ENCODE results near the gene PIK3R5.

The PIK3R5 gene

DNA sequence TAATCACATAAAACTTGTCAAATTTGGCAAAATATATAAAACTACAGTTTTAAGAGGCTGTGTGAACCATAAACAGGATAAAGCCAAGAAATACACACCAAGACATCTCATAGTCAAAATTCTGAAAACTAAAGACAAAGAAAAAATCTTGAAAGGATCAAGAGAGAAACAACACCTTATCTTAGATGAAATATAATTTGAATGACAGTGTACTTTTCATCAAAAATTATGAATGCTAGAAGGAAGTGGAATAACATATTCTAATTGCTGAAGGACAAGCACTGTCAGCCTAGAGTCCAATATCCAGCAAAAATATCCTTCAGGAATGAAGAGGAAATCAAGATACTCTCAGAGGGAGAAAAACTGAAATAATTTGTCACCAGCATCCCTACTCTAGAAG, 37.2 kb downstream of the PIK3R5 start:
- no peak for DNase-seq (ENCODE audit: extremely low read depth in 1 of 2, low read depth in 1 of 2)

DNA sequence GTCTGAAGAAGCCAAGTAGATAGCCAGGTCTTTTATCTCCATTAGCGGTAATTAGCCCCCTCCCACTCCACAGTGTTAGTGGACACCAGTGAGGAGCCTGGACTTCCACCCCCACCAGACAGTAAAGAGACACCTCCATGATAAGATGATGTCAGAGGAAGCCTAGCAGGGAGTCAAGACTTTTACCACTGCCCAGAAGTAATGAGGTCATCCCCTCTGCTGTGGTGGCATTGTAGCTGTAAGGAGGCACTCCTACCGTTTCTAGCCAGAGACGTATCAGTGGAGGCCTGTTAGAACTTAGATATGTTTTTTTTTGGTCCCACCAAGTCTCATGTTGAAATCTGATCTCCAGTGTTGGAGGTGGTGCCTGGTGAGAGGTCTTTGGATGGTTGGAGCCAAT, 38.1 kb downstream of the PIK3R5 start:
- DNase-seq (ENCODE audit: extremely low read depth in 1 of 2, low read depth in 1 of 2) = no peak

DNA sequence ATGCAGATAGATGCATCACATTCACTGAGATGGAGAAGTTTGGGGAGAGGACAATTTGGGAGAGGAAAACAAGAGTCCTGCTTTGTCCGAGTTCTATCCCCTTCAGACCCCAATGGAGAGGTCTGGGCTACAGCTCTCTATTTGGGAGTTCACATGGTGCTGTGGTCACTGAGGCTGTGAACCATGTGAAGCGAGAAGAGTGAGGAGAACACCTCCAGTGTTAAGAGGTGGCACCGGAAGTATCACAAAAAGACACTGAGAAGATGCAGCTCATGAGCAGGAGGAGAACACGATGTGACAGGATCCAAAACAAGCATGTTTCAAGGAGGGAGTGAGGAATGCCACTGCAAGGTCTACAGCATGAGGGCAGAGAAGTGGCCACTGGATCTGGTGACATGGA, 39.7 kb downstream of the PIK3R5 start:
- no peak for DNase-seq (ENCODE audit: extremely low read depth in 1 of 2, low read depth in 1 of 2)

DNA sequence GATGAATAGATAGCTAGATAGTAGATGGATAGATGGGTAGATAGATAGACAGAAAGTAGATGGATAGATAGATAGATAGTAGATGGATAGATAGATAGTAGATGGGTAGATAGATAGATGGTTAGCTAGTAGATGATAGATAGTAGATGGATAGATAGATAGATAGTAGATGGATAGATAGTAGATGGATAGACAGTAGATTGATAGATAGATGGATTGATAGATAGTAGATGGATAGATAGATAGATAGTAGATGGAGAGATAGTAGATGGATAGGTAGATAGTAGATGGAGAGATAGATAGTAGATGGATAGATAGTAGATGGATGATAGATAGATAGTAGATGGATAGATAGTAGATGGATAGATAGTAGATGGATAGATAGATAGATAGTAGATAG, 40.4 kb downstream of the PIK3R5 start:
- no peak for DNase-seq (ENCODE audit: extremely low read depth in 1 of 2, low read depth in 1 of 2)

DNA sequence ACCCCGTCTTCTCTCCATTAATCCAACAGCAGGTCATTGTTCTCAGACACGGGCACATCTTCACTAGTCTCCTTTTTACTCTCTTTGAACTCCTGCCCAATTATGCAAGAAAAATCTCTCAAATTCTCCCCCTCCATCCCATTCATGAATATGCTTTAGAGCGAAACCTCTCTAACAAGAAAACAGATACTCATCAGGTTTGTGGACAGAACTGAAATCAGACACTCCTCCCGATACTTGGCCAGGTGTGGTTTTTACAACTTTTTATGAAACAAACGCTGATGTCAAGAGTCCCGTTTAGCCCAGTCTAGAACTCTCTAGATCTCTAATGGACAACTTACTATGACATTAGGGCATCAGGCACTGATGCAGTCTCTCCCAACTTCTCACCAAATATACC, 40.9 kb downstream of the PIK3R5 start:
- DNase-seq (ENCODE audit: extremely low read depth in 1 of 2, low read depth in 1 of 2) = no peak

DNA sequence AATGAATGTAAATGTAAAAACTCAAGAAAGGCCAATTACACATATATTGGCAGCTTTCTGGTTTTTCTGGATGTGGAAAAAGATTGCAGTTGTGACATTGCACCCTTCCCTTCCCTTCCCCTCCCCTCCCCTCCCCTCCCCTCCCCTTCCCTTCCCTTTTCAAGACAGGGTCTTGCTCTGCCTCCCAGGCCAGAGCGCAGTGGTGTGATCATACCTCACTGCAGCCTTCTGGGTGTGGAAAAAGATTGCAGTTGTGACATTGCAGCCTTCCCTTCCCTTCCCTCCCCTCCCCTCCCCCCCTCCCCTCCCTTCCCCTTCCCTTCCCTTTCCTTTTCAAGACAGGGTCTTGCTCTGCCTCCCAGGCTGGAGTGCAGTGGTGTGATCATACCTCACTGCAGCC, 41.7 kb downstream of the PIK3R5 start:
- no peak for DNase-seq (ENCODE audit: extremely low read depth in 1 of 2, low read depth in 1 of 2)

DNA sequence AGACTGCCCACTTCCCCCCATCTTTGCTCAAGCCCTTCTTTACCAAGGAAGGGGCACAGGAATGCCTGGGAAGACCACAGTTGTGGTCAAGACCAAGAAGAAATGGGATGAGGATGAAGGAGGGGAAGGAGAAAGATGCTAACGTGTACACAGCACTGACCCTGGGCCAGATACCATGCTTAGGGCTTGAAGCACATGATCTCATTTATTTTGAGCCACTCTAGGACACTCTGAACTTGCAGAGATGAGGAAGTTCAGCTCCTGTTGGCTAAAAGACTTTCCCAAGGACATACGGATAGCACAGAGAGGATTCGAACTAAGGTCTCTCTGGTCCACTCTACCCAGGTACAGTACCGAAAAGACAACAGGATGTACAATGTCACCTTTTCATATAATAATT, 42.6 kb downstream of the PIK3R5 start:
- DNase-seq (ENCODE audit: extremely low read depth in 1 of 2, low read depth in 1 of 2) = no peak

DNA sequence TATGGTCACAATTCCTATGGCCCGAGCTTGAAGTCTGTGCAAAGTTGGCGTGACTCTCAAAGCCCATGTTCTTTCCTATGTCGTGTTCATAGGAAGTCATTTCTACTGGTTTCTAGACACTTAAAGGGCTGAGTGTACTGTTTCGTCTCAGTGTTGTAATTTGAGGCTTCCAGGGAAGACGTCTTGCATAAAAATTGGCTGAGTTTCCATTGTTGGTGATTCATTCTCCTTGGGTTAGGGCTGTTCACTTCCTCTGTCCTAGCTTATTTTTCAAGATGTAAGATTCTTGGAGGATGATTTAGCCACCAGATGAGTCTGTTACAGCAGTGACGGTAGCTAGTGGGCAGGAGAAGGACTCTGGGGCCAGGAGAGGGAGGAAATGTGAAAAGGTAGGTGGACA, 43.1 kb downstream of the PIK3R5 start:
- no peak for DNase-seq (ENCODE audit: extremely low read depth in 1 of 2, low read depth in 1 of 2)

DNA sequence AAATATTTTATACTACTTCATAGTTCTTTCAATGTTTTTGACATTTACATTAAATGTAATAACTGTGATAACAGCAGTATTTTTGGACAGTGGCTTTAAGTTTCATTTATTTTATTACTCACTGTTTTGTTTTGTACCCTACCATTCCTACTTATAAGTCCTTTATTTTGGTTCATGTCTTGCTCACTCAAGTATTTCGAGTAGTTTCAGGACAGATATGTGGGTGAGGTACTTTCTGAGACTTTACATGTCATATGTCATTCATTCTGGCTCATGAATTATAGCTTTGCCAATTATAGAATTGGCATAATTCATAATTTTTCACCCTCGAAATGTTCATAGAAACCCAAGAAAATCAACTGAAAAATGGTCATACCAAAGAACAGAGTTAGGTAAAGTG, 44.4 kb downstream of the PIK3R5 start:
- DNase-seq (ENCODE audit: extremely low read depth in 1 of 2, low read depth in 1 of 2) = no peak

DNA sequence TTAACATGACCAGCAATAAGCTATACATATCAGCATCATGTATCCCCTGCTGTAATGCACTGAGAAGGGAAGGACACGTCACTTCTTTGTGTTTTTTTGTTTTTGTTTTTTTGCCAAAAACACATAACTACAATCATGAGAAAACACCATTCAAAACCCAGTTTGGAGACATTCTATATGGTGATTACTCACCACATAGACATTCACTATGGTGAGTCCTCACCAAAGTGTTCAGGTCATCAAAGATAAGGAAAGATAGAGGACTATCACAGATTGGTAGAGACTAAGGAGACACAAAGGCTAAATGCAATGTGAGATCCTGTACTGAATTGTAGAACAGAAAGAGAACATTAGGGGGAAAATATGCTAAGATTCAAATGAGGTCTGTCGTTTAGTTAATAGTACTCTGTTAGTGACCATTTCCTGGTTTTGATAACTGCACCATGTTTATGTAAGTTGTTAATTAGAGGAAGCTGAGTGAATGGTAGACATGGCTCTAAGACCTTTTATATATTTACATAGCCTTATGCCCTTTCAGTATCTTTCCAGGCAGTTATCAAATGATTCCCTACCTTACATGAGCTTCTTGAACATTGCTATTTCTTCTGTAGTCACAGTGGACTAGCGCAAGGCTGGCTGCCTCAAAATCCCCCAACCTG, 46.6 kb downstream of the PIK3R5 start:
- DNase-seq (ENCODE audit: extremely low read depth in 1 of 2, low read depth in 1 of 2) = no peak

DNA sequence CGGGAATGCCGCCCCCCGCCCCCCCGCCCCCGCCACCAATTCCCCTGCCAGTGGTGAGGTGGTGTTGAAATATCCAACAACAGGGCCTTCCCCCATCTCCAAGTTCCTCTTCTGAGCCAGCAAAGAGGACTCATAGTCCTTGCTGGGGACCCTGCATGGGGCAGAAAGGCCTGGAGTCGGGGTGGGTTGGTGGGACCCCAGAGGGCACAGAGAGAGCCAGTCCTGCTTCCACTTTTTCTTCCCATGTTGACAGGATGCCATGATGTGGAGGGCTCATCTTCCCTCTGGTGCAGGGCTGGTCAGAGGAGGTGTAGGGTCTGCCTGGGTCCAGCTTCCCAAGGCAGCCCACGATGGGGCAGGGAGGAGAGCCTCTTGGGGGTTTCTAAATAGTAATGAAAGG, 49.0 kb downstream of the PIK3R5 start:
- no peak for DNase-seq (ENCODE audit: extremely low read depth in 1 of 2, low read depth in 1 of 2)

DNA sequence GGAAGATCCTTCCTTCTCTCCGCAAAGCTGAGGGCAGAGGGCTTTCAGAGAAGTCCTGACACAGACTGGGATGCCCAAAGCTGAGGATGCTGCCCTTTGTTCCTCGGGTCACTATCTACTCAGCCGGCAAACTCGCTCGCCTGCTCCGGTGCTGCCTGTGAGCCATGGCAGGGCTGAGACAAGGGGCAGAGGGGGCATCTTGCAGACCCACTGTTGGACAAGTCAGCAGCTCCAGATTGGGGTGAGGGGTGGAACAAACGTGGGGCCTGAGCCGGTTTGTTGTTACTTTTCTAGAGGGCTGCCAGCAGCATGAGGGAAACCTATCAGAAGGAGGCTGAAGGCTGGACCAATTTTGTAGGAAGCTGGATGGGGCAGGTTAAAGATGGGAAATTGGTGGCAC, 51.0 kb downstream of the PIK3R5 start:
- DNase-seq (ENCODE audit: extremely low read depth in 1 of 2, low read depth in 1 of 2) = no peak

DNA sequence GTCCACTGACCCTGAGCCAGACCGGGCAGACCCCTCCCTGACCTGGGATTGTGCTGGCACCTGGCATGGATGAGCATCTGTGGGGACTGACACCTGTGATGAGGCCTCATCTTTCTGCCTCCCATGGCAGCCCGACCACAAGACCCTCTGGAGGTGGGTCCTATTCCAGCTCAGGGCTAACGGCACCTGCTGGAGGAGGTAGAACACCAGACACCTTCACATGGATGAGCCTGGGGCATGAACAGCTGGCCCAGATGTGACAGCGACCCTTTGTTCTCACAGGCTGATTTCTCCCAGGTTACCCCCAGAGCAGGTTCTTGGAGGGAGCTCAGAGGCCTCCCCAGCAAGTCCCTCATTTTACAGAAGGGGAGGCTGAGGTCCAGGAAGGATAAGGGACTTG, 51.6 kb downstream of the PIK3R5 start:
- no peak for DNase-seq (ENCODE audit: extremely low read depth in 1 of 2, low read depth in 1 of 2)

DNA sequence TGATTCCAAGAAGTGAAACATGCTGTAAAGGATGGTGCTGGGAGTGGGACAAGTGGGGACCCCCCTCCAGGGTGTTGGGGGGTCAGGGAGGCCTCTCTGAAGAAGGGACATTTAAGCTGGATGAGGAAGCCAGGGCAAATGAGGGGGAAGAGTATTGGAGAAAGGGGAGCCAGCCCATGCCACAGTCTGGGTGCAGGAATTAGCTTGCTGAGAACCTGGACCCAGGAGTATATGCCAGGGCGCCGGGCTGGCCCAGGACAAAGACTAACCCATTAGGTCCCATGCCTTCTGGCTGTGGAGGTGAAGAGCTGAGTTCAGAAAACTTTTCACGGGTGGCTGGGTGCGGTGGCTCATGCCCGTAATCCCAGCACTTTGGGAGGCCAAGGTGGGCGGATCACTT, 52.4 kb downstream of the PIK3R5 start:
- no peak for DNase-seq (ENCODE audit: extremely low read depth in 1 of 2, low read depth in 1 of 2)

DNA sequence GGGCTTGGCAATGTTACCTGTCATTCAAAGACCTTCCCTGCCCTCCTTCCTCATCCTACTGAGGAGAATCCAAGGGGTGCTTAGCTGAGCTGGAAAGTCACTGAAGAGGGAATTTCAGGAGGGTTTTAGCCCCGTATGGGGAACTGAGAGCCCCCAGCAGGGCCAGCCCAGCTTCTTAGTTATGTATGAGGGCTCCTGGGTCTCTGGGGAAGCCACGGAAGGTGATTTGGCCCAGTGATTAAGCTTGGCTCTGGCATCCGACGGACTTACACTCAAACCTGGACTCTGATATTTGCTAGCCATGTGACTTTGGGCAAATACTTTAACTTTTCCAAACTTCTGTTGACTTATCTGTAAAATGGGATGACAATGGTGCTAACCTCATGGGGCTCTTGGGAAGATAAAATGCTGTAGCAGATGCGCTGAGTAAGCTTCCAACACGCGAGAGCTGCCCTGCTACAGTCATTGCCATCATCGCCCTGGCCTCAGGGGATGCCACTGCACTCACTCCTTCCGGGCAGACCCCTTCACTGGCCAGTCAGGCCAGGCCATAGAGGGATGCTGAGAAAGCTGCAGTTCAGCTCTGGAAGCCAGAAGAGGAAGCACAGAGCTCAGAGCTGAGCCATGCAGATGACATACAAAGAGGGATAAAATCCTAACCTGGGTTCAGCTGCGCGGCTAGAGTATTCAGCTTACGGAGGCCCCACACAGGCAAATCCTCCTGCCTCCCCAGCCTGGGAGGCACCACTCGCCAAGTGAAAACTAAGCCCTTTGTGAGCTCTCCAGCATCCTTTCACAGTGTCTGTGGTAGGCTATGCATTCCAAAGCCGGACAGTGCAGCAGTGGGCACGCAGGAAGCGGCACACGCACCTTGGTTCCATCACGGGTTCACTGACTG, 53.2 kb downstream of the PIK3R5 start:
- no peak for DNase-seq (ENCODE audit: extremely low read depth in 1 of 2, low read depth in 1 of 2)

DNA sequence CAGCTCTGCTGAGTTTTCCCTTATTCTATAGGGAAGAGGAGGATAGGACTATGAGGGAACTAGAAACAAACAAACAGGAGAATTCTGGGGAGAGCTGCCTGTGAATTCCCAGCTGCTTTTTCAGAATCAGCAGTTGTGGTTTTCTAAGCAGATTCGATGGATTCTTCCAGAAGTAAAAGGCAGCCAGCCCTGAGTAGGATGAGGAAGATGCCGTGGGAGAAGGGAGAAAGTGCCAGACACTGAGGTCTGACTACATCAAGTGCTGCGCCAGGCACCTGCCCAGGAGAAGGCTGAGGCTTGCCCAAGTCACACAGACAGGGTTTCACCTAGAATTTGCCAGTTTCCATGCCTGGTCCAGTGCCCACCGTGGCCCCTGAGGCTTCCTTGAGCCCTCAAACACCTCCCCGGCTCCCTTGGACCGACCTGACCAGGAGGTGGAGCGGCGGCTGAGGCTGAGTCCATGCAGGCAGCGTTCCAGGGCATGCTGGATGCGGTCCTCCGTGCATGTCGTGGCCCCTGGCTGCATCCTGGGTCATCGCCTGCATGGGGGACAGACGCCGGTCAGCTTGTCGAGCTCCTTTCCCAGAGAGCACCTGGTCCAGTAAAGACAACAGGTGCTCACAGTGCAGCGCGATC, 54.4 kb downstream of the PIK3R5 start:
- no peak for DNase-seq (ENCODE audit: extremely low read depth in 1 of 2, low read depth in 1 of 2)

DNA sequence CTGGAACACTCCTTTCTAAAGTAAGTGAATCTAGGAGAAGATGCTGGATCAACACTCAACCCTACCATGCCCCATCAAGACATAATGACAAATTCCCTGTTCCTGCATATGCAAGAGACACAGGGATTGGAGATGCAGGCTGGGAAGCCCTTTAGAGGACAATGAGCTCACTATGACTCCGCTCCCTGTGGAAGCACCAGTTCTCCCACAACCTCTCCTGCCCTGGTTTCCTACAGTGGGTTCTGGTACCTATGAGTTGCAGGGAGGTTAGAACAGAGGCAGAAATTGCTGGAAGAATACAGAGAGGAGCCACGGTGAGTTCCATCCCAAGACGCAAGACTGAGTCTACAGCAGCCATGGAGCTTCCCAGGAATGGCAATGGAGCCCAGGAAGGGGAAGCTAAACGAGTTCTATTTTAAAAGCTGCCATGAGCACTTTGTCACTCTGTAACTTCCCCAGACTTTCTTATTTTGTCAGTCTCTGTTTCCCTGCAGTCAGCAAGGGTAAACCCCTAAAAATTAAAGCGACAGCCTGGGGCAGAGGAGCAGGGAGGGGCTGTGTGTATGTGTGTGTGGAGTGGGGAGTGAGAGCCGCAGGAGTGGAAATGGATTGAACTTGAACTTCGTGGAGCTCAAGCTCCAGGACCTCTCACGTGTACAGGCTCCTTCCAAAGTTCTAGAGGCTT, 55.8 kb downstream of the PIK3R5 start:
- DNase-seq (ENCODE audit: extremely low read depth in 1 of 2, low read depth in 1 of 2) = no peak

DNA sequence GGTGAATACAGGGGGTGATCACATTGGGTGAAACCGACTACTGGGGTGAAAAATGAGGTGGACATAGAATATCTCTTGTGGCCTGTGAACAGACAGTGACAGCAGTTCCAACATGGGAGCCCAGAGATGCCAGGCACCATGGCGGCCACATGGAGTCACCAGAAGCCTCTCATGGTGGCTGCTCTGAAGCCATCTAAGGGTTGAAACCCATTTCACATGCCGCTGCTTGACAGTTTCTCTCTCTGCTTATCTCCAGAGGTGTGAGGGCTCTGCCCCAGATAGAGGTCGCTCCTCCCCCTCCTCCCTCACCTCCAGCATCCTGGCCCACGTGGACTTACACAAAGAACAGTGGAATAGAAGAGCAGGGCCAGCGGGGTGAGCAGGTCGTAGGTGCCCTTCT, 60.2 kb downstream of the PIK3R5 start:
- no peak for DNase-seq (ENCODE audit: extremely low read depth in 1 of 2, low read depth in 1 of 2)

DNA sequence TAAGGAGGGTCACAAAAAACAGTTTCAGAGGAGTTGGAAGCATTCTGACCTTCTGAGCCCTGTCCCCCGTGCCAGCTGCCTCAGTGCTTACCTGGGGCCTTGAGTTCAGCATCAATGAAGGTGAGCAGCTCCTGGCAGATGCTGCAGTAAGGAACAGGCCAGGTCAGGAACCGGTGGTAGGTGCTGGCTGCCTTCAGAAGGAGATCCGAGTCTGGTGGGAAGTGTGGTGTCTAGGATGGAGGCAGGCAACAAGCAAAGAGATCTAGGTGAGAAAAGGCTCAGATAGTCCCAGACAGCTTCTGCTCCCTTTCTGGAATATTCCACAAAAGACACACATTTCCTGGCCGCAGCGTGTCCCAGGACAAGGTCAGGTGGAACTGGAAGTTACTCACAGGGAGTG, 60.8 kb downstream of the PIK3R5 start:
- DNase-seq (ENCODE audit: extremely low read depth in 1 of 2, low read depth in 1 of 2) = no peak

DNA sequence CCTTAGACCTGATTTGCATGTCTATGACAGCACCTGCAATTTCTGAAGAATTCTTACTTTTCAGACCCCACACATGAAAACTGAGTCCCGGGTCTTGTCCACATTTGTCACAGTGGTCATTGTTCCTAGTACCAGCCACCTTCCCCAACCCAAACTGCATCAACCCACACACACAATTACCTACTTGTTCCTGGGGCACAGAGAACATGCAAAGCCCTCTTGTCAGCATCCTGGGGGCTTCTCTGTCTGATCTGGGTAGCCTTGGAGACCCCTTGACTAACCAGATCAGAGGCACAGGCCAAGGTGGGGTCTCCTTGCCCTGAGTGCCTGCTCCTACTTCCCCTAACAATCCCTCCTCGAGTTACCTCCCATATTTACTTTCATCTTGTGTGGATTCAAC, 61.3 kb downstream of the PIK3R5 start:
- DNase-seq (ENCODE audit: extremely low read depth in 1 of 2, low read depth in 1 of 2) = no peak
